Left cardiac atrium (tissue), 4 donors: ENCODE data around the gene ARHGEF4. TPM values are rescaled to one million over a fixed set of nuclear protein-coding genes. Genes with fewer than 3 reads are reported as not detected.
"Not testable (repeated sequence)": the region's sequence is repeated elsewhere in the genome, so short reads cannot be mapped to it uniquely, and the experiment has no call there.

Experiments
- ATAC-seq, 2 donors: fragments of 200-7000 bp; cut with Tn5 transposase; one replicate each; pipeline ENCODE4 v1.9.1; 2020; ENCODE audit warnings: mild to moderate bottlenecking in 2 of 2, moderate library complexity in 2 of 2
- DNase-seq: peaks from one replicate; pipeline ENCODE4 v3.0.0-alpha.2; 2020
- intact Hi-C, 2 donors: fragments of 100-400 bp; cut with DNase I; formaldehyde crosslinking; loops; one replicate each; pipeline versions ENCODE4 v1.14.1 to v1.15.1; 2022 to 2023
- total RNA-seq, 2 donors: library from RNA; stranded (reverse); fragmentation: NEBNext Ultra II Directional; extraction: Animal tissue kit (Norgen Biotek cat#: 25700); gene quantifications; one replicate each; pipeline ENCODE4 v1.2.1, GENCODE V29; 2021
- donor health status: DM: no; HTN: yes; CAD: no.
- donor health status: DM: no; HTN: yes; CAD: no; lungs with severe emphysema.
- donor health status: DM: yes; HTN: yes; CAD: no.
- donor health status: Dilated cardiomyopathy.

Gene ARHGEF4
- total RNA-seq, 2 donors from 2014 or later: 3.9 to 8.3 TPM

GRCh38 chr2:131047920-131048560 lies 211.3 kb downstream of the ARHGEF4 start:
- DNase-seq (no peak), ATAC-seq (no peak)
- intact Hi-C loops: no loop called here

GRCh38 chr2:131048641-131049040 lies 211.9 kb downstream of the ARHGEF4 start:
- DNase-seq: no peak
- intact Hi-C loops: no loop called here
- ATAC-seq: no peak

- intact Hi-C loops: no loop called here
- ATAC-seq (no peak), DNase-seq (no peak)
Observed at GRCh38 chr2:131049150-131049718, 212.5 kb downstream of the ARHGEF4 start.

- no peak for ATAC-seq
- no peak for DNase-seq
- intact Hi-C loops: no loop called here
Observed at GRCh38 chr2:131050896-131051295, 214.2 kb downstream of the ARHGEF4 start.

GRCh38 chr2:131052741-131053263 lies 216.1 kb downstream of the ARHGEF4 start:
- DNase-seq: no peak
- ATAC-seq: no peak
- intact Hi-C loops: no loop called here

GRCh38 chr2:131054488-131054887 lies 217.8 kb downstream of the ARHGEF4 start:
- intact Hi-C loops: no loop called here
- ATAC-seq (no peak), DNase-seq (no peak)

- ATAC-seq: no peak
- intact Hi-C loops: no loop called here
- DNase-seq: no peak
Observed at GRCh38 chr2:131055169-131056065, 218.7 kb downstream of the ARHGEF4 start.

- ATAC-seq: peak; percentile 49 to 67
- intact Hi-C loops: no loop called here
- DNase-seq: no peak
Observed at GRCh38 chr2:131056204-131056931, 219.7 kb downstream of the ARHGEF4 start.

- DNase-seq (no peak), ATAC-seq (no peak)
- intact Hi-C loops: no loop called here
Observed at GRCh38 chr2:131056932-131057287, 220.2 kb downstream of the ARHGEF4 start.

- DNase-seq (no peak), ATAC-seq (no peak)
- intact Hi-C loops: no loop called here
Observed at GRCh38 chr2:131058214-131058843, 221.6 kb downstream of the ARHGEF4 start.

GRCh38 chr2:131058920-131059319 lies 222.2 kb downstream of the ARHGEF4 start:
- DNase-seq (no peak), ATAC-seq (no peak)
- intact Hi-C loops: no loop called here

- ATAC-seq: no peak
- intact Hi-C loops: no loop called here
- DNase-seq: no peak
Observed at GRCh38 chr2:131063501-131064283, 227.0 kb downstream of the ARHGEF4 start.

- DNase-seq (no peak), ATAC-seq (peak in 1 of 2 donors; percentile 19)
- intact Hi-C loops: no loop called here
Observed at GRCh38 chr2:131064589-131065512, 228.1 kb downstream of the ARHGEF4 start.

- DNase-seq (no peak), ATAC-seq (no peak)
- intact Hi-C loops: no loop called here
Observed at GRCh38 chr2:131067465-131068125, 230.9 kb downstream of the ARHGEF4 start.

- ATAC-seq, DNase-seq, intact Hi-C loops: not testable (repeated sequence)
Observed at GRCh38 chr2:131068172-131068571, 231.5 kb downstream of the ARHGEF4 start.

GRCh38 chr2:131075578-131075977 lies 238.9 kb downstream of the ARHGEF4 start:
- intact Hi-C loops: not testable (repeated sequence)

GRCh38 chr2:131076707-131077106 lies 240.0 kb downstream of the ARHGEF4 start:
- DNase-seq (no peak), ATAC-seq (peak in 1 of 2 donors; percentile 42)
- intact Hi-C loops: no loop called here

More at GRCh38 chr2:131075578-131075977, 238.9 kb downstream of the ARHGEF4 start:
- not testable (repeated sequence) for DNase-seq, ATAC-seq
